GM06990 (cell line): ENCODE data around the gene CHML.

Experiments used
- DNase-seq: peaks from one replicate; pipeline ENCODE4 v3.0.0-alpha.2; 2011; ENCODE audit not compliant: insufficient read length; ENCODE audit errors: extremely low read depth
- H3K27me3 ChIP-seq: replicated peaks from 2 replicates; pipeline ENCODE4 v1.6.0; 2011; ENCODE audit warnings: low read length; ENCODE audit not compliant: control insufficient read depth, insufficient read depth
- H3K36me3 ChIP-seq: 2 replicates; pipeline ENCODE4 v1.5.1; 2011; ENCODE audit warnings: low read length; ENCODE audit not compliant: control insufficient read depth, insufficient read depth
- H3K4me3 ChIP-seq: replicated peaks from 2 replicates; pipeline ENCODE4 v1.5.1; 2011; ENCODE audit warnings: low read depth, mild to moderate bottlenecking, control low read depth, low read length
- CTCF ChIP-seq: IDR thresholded peaks from 2 replicates; pipeline ENCODE4 v1.5.1; 2011; ENCODE audit warnings: low read length, control low read depth, mild to moderate bottlenecking, inconsistent platforms; ENCODE audit not compliant: insufficient read depth, poor library complexity, severe bottlenecking

The CHML gene

DNA sequence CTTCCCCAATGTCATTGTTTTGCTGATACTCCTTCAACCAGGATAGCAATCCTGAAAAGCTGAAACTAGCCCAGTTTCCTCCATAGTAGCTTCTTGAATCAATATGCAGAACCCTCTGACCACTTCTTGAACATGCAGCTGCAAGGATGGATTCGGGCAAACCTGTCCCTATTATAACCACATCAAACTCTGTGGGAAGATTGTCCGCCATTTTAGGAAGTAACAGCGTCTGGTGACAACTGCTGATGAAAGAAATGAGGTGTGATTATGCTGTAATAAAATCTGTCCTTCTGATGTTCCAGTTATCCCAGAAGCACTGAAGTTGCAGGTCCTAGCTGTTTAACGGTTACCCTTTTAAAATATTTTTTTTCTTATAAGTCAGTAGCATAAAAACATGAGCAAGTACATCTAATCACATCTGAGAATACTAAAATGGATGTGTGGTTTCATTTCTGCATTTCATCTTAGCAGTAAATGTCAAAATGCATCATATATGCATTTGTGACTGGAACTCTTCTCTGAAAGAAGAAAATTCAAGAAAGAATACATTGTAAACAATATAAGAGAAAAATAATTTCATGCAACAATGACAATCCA lies 4.5 kb downstream of the CHML start:
- peaks cover 2% of the 10 kb centered on the region; the same call in 1 of the 2 replicates for H3K36me3 ChIP-seq
- no peak for TF ChIP-seq CTCF
- no peaks in the 10 kb centered on the region for H3K27me3 ChIP-seq
- H3K4me3 ChIP-seq: no peak overlapping the region
- DNase-seq: no peak

GRCh38 chr1:241632987-241633386 lies 7.2 kb downstream of the CHML start:
- Histone ChIP-seq H3K27me3 (no peaks in the 10 kb centered on the region), H3K4me3 (no peak overlapping the region), H3K36me3 (peaks cover 2% of the 10 kb centered on the region; the same call in 1 of the 2 replicates)
- DNase-seq: no peak
- TF ChIP-seq CTCF: no peak

GRCh38 chr1:241631674-241632073 lies 8.5 kb downstream of the CHML start:
- no peaks in the 10 kb centered on the region for H3K36me3 ChIP-seq
- TF ChIP-seq CTCF: no peak
- no peak for DNase-seq

GRCh38 chr1:241630899-241631298 lies 9.3 kb downstream of the CHML start:
- no peak for DNase-seq
- Histone ChIP-seq H3K4me3 (no peak overlapping the region), H3K27me3 (no peaks in the 10 kb centered on the region), H3K36me3 (no peaks in the 10 kb centered on the region)
- no peak for TF ChIP-seq CTCF

More at GRCh38 chr1:241631674-241632073, 8.5 kb downstream of the CHML start:
- Histone ChIP-seq H3K27me3 (no peaks in the 10 kb centered on the region), H3K4me3 (no peak overlapping the region)

DNA sequence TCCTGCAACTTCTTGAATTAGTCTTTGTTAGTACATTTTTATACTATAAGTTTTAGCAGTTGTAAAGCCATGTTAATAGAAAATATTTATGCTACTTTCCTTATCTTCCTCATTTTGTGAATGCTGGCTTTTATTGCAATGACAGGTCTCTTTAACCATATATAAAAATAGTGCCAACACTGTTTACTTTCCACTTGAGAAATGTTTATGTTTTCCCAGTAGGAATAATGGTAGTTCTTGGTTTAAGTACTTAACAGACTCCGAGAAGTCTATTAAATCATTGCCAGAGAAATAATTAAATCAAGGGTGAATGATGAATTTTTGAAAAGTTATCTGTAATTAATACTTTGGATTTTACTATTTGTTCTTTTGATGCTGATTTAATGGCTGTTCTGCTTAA lies 9.7 kb downstream of the CHML start:
- no peak for DNase-seq
- TF ChIP-seq CTCF: no peak
- Histone ChIP-seq H3K4me3 (no peak overlapping the region), H3K36me3 (no peaks in the 10 kb centered on the region), H3K27me3 (no peaks in the 10 kb centered on the region)

GRCh38 chr1:241630005-241630404 lies 10.2 kb downstream of the CHML start:
- no peak for TF ChIP-seq CTCF
- no peak overlapping the region for H3K4me3 ChIP-seq
- H3K27me3 ChIP-seq: no peaks in the 10 kb centered on the region
- no peak for DNase-seq
- no peaks in the 10 kb centered on the region for H3K36me3 ChIP-seq
